GM12891 (cell line): Measurements from ENCODE around the gene PLCG2.

ENCODE experiments used
- DNase-seq: peaks from one replicate; pipeline ENCODE4 v3.0.0; 2011; ENCODE audit warnings: low spot score; ENCODE audit not compliant: insufficient read length
- FAIRE-seq: peaks from 2 replicates; lab custom pipeline; 2011; peaks lifted over from hg19 to GRCh38; lab: Jason Lieb, UNC
- PAX5 ChIP-seq: IDR thresholded peaks from 2 replicates; pipeline ENCODE4 v1.6.1; 2011; ENCODE audit warnings: low read length, moderate library complexity, mild to moderate bottlenecking; ENCODE audit not compliant: insufficient read depth, severe bottlenecking
- POLR2A ChIP-seq: IDR thresholded peaks from 2 replicates; pipeline ENCODE4 v1.6.1; 2011; ENCODE audit warnings: low read depth, low read length, control low read depth
- POLR2AphosphoS5 ChIP-seq: IDR thresholded peaks from 2 replicates; pipeline ENCODE4 v1.6.1; 2011; ENCODE audit warnings: low read depth, low read length, control low read depth
- POU2F2 ChIP-seq: IDR thresholded peaks from 2 replicates; pipeline ENCODE4 v1.6.1; 2011; ENCODE audit warnings: low read depth, mild to moderate bottlenecking, control low read depth, low read length, moderate library complexity
- SPI1 ChIP-seq: IDR thresholded peaks from 2 replicates; pipeline ENCODE4 v1.6.1; 2011; ENCODE audit warnings: low read depth, low read length, control low read depth
- TAF1 ChIP-seq: IDR thresholded peaks from 2 replicates; pipeline ENCODE4 v1.6.1; 2011; ENCODE audit warnings: low read depth, low read length, control low read depth

PLCG2 gene

GRCh38 chr16:81810361-81810760 lies 31.3 kb downstream of the PLCG2 start:
- DNase-seq (no peak), FAIRE-seq (peak; percentile 71)
- TF ChIP-seq POLR2A (no peak), SPI1 (peak; percentile 46), POU2F2 (peak; percentile 40; the same call in 1 of the 2 replicates)

- FAIRE-seq (peak; percentile 97), DNase-seq (no peak)
- TF ChIP-seq POLR2A (peak; percentile 62), POLR2AphosphoS5 (peak; percentile 82; the same call in 1 of the 2 replicates), PAX5 (no peak), SPI1 (peak; percentile 44; the same call in 1 of the 2 replicates), POU2F2 (peak; percentile 49), TAF1 (peak; percentile 57; the same call in 1 of the 2 replicates)
Observed at GRCh38 chr16:81810894-81811538, 31.9 kb downstream of the PLCG2 start.

DNA sequence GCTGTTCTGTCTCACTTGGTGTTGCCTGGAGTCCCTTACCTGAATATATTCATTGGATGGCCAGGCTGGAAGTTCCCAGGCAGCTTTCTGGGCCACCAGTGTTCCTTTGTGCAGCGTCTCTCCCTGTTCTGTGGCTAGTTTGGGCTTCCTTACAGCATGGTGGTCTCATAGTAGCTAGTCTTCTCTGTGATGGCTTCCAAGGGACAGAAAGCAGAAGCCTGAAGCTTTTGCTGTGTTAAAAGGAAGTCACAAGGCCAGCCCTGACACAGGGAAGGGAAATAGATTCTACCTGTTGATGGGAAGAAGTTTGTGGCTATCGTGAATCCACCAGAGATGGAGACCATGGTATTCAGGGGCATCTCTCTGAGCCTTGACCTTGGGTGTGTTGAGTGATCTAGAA lies 34.6 kb downstream of the PLCG2 start:
- TF ChIP-seq POLR2AphosphoS5 (no peak), SPI1 (0 out of 2 replicates have a peak, but pooled peaks have one; percentile 17), POU2F2 (no peak)
- FAIRE-seq = peak; percentile 16
- no peak for DNase-seq

DNA sequence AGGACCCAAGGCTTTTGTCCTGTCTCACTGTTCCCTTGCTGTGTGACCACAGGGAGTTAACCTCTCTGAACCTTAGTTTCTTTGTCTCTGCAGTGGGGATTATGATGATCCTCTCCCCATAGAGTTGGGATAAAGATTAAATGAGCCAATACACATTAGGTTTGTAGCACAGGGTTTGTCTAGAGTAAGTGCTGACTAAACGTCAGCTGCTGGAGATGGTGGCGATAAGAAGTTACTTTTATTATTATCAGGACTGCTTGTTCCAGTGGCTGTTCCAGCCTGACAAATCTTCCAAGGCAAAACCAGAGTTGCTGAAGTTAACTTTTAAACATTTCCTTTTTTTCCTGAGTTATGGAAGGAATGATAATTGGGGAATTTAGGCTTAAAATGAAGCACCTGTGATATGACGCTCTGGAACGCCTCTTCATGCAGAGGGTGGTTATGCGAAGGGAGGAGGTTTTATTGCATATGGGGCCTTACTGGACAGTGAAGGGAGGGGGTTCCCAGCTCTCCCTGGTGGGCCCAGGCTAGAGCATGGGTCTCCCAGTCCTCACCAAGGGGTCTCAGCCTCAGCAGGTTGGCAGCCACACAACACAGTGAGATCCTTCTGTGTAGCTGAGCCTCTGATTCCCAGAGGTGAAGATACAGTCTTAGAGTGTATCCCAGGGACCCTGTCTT lies 35.8 kb downstream of the PLCG2 start:
- DNase-seq (no peak), FAIRE-seq (peak; percentile 65)
- no peak for TF ChIP-seq PAX5
- TF ChIP-seq POU2F2 = peak; percentile 80; the same call in 1 of the 2 replicates
- TF ChIP-seq TAF1 = 0 out of 2 replicates have a peak, but pooled peaks have one; percentile 26
- TF ChIP-seq POLR2AphosphoS5 = peak; percentile 25; the same call in 1 of the 2 replicates

DNA sequence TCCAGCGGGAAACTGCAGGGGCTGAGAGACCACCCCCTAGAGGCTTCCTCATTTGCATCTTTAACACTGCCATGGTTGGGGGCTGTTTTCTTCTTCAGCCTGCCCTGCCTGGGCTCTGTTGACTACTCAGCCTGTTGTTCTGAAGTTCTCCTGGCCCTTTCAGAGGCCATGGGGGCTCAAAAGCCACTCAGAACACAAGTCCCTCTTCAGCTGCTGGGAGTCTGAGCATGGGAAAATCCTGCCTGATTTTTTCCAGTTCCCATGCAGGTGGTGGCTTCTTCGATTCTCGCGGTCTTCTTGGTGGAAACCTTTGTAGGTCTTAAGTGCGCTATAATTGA lies 36.3 kb downstream of the PLCG2 start:
- no peak for DNase-seq
- peak; percentile 51 for FAIRE-seq
- TF ChIP-seq POU2F2 = 0 out of 2 replicates have a peak, but pooled peaks have one; percentile 2
- TF ChIP-seq SPI1 = no peak

GRCh38 chr16:81816351-81816750 lies 37.3 kb downstream of the PLCG2 start:
- FAIRE-seq (no peak), DNase-seq (no peak)
- TF ChIP-seq TAF1 = no peak
- TF ChIP-seq PAX5 = no peak
- TF ChIP-seq SPI1 = no peak
- no peak for TF ChIP-seq POLR2A
- no peak for TF ChIP-seq POLR2AphosphoS5

- DNase-seq (no peak), FAIRE-seq (peak; percentile 80)
- peak; percentile 79 for TF ChIP-seq SPI1
- TF ChIP-seq TAF1 = no peak
Observed at GRCh38 chr16:81816793-81817210, 37.7 kb downstream of the PLCG2 start.

DNA sequence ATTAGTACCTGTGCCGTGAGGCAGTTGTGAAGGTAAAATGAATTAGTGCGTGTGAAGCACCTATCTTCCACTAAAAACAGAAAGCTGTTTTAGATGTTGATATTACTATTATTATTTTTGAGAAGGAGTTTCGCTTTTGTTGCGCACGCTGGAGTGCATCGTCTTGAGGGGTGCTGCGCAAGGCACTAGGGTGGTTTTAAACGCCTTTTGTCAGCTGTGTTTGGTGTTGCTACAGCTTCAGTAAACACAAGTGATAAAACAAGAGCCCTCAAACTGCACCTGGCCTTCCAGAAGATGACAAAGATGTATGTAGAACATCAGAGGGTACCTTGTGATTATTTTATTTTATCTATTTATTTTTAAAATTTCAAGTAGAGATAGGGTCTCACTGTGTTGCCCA lies 38.2 kb downstream of the PLCG2 start:
- DNase-seq = no peak

DNA sequence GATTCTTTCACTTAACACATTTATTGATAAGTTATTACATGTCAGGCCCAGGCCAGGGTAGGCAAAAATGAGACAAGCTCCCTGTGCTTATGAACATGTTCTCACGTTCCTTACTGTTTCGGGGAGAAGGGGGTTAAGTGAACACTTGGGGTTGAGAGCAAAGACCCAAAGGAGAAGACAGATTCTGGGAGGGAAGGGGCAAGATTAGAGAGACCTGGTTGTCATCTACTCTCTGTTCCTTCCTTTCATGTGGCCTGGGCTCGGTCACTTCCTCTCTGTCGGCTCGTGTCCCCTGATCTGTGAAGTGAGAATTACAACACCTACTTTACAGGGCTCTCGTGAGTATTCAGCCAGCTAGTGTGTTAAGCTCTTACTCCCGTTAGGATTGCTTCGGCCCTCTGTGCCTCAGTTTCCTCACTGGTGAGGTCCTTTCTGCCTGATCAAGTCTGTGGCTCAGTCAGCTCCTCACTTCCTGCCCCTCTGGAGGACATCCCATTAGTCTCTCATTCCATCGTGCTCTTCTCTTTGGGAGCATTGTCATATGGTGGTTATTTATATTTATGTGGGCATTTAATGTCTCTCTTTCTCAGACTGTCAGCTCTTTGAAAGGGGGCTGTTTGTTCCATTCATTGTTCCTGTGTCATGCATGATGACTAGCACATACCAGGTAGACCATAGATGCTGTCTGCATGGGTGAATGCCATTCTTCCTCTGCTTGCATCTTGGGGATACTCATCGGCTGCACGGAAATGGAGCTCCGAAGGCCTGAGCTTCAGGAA lies 38.9 kb downstream of the PLCG2 start:
- DNase-seq = no peak
- TF ChIP-seq POU2F2 = peak; percentile 17; the same call in 1 of the 2 replicates
- 0 out of 2 replicates have a peak, but pooled peaks have one; percentile 24 for TF ChIP-seq TAF1
- no peak; the same call in 1 of the 2 replicates for TF ChIP-seq POLR2AphosphoS5
- peak; percentile 97 for TF ChIP-seq SPI1
- no peak for TF ChIP-seq PAX5
- peak; percentile 52; the same call in 1 of the 2 replicates for TF ChIP-seq POLR2A
- peak; percentile 91 for FAIRE-seq

More for the DNA sequence above, 38.2 kb downstream of the PLCG2 start:
- TF ChIP-seq POLR2A (peak; percentile 2; the same call in 1 of the 2 replicates), TAF1 (0 out of 2 replicates have a peak, but pooled peaks have one; percentile 38), POLR2AphosphoS5 (no peak; the same call in 1 of the 2 replicates)
- peak; percentile 87 for FAIRE-seq

DNA sequence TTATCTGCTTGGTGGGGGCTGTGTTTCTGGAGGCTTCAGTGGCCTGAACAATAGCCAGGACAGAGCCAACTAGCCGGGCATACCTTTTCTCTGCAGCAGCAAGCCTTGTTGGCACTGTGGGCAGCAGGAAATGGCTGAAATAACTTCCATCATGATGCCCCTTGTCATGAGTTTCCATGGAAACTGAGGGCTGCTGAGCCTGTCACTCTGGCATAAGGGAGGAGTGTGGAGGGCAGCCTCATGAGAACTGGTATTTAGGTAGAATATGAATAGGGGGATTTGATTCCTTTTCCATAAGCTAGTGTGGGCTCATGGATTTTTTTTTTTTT lies 39.4 kb downstream of the PLCG2 start:
- FAIRE-seq = peak; percentile 5

More for the DNA sequence above, 39.4 kb downstream of the PLCG2 start:
- no peak for DNase-seq
- no peak for TF ChIP-seq TAF1
- no peak for TF ChIP-seq POLR2AphosphoS5
- TF ChIP-seq POLR2A = no peak
- TF ChIP-seq SPI1 = no peak
- TF ChIP-seq PAX5 = no peak
- no peak for TF ChIP-seq POU2F2
